ENCODE measurements around the gene DEPDC5. TPM values are rescaled to one million over a fixed set of nuclear protein-coding genes. Genes with fewer than 3 reads are reported as not detected.

The DEPDC5 gene
- total RNA-seq, 1 donor, result 15.2 TPM

Small RNA genes lying within 50 kb of the gene (small RNA-seq; reads per million reads assigned to genes)
- gene RN7SL20P, result not detected

Other genes with a start within 250 kb of the DEPDC5 start
- gene PISD, start 91.8 kb upstream of the DEPDC5 start, total RNA-seq, result 35.1 and 37.3 TPM in 2 replicates
- gene PRR14L, start 3.9 kb upstream of the DEPDC5 start, total RNA-seq, result 20.3 and 22.1 TPM in 2 replicates
- 146 and 151 TPM in 2 replicates for gene YWHAH, start 190.5 kb downstream of the DEPDC5 start, total RNA-seq

All from osteoblast (primary cell).